HL-60/S4 treated with phorbol 12-myristate 13-acetate at 8.2 ng/mL for 4 days and 3 days (cell line): Measurements from ENCODE around the gene ACACA.

Experiments
- in situ Hi-C: fragments of 300-500 bp; cut with MboI; formaldehyde crosslinking; loops from 2 replicates; pipeline ENCODE4 v1.15.0; 2022; ENCODE audit warnings: low sequenced_read_pairs

ACACA gene

DNA sequence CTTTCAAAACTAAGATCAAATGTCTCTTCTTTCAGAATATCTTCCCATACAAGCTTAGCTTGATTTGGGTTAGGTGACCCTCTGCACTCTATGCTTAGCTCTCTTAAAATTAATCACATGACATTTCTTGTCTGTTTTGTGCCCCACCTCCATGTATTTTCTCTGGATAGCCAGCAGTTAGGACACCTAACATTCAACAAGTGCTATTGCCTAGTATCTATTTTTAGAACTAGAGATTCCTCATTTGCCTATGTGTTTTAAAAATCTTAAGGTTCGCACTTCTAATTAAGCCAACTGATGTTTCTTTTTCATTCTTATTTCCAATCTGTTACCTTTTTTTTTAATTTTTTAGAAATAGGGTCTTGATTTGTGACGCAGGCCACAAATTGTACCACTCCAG, 160.6 kb downstream of the ACACA start:
- in situ Hi-C loops = loop anchor here (25.0 kb wide), 1 partner anchor 609 kb away; no protein-coding TSS in a partner anchor

DNA sequence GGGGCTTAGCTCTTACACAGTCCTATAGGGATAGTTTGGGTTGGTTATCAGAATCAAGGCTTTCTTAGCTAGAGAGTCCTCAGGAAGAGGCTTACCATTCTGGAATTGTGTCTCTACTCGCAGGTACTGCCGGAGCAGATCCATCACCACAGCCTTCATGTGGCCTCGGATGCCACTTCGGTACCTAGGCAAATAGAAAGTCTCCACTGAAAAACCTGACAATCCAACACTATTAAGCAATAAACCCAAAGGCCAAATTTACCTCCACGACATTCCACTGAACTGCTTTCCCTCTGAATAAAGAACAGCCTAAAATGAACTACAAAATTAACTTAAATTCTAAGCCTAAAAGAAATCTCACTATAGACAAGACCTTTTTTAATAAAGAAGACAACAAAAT, 166.3 kb downstream of the ACACA start:
- in situ Hi-C loops = loop anchor here (25.0 kb wide), 1 partner anchor 603 kb away; no protein-coding TSS in a partner anchor

DNA sequence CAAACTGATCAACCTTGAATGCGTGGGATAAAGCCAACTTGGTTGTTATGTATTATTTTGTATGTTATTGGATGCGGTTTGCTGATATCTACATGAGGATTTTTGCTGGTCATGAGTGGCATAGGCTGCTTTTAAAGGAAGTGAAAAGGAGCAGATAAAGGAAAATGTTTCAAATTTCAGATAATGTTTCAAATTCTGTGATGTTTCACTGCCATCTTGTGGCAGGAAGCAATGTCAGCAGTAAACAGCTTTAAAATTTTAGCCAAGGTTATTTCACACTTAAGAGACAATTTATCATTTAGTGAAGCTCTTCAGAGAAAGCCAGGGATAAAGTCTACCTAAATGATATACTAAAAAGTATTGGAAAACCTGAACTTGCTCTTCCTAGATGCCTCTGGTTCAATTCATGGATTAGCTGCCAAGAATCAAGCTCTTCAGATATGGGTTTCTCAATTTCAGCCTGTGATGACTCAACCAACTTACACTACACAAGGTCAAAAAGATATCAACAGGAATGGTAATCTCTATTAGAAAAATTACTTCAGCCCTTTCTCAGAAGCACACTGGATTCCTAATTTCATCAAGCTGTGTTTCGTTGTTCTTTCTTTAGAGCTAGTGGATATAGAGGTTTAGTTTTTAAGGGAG, 166.8 kb downstream of the ACACA start:
- in situ Hi-C loops = loop anchor here (25.0 kb wide), 1 partner anchor 603 kb away; no protein-coding TSS in a partner anchor

DNA sequence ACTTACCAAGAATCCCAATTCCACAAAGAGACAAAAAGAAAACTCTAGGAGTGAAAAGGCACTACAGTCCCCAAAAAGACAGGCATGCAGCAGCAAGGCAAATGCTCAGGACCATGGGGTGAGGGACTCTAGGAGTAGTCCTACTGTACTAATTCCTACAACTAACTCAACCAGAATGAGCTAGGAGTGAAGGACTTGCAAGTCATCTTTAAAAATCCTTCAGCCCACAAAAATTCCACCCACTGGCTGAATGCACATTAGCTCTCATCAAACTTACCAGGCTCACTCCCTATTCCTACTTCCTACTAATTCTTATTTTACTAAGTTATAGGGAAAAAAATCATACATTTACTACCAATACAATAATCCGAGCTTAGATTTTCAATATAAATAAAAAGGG, 172.5 kb downstream of the ACACA start:
- in situ Hi-C loops = loop anchor here (25.0 kb wide), 1 partner anchor 597 kb away; no protein-coding TSS in a partner anchor

DNA sequence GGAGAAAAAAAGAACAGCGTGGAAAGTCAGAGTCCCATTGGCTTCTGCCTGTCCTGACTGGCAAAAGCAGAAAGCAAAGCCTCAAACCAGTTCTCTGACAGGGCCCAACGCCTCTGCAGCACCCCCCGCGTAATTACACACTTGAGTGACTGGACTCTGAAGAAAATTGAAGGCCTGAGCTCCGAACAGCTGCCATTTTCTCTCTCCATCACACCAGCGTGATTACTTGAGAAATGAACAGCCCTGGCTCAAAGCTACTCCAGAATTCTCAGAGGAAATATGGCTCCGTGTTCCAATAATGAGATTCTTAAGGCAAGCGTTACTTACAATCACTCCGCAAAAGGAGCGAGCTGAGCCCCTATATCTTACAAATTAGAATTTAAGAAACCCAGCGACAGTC, 173.6 kb downstream of the ACACA start:
- in situ Hi-C loops = loop anchor here (25.0 kb wide), 1 partner anchor 596 kb away; no protein-coding TSS in a partner anchor

DNA sequence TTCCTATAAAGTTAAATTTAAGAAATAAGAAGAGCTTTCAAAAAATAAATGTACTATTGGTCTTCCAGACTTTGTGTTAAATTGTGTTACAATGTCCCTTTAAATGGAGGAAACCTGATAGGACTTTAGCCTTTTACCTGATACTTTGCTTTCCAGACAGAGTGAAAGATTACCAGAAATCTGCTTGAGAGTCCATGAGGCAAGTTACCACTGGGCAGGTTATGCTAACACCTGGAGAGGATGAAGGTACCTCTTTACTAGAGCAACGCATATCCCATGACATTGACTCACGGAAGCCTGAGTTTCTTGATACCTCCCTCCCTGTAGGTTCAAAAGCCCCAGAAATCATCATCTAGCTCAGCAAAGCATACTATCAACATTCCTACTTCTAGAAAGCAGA, 174.7 kb downstream of the ACACA start:
- in situ Hi-C loops = loop anchor here (25.0 kb wide), 1 partner anchor 595 kb away; no protein-coding TSS in a partner anchor

DNA sequence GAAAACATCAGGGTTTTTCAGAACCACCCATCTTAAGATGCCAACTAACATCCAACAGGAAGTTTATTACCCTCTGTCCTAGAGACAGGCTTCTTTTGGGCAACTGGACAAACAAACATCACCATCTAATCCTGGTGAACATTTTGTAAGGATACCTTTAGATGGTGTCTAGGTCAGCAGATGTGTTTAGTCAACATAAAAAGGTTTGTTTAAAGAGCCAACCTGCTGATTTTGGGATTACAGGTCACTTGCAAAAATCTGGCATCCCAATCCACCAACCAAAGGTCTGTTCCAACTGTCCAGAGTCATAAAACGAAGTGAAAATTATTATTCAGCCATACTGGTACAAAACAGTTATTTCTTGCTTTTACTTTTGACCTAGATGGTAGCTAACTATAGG, 176.0 kb downstream of the ACACA start:
- in situ Hi-C loops = loop anchor here (25.0 kb wide), 1 partner anchor 593 kb away; no protein-coding TSS in a partner anchor

DNA sequence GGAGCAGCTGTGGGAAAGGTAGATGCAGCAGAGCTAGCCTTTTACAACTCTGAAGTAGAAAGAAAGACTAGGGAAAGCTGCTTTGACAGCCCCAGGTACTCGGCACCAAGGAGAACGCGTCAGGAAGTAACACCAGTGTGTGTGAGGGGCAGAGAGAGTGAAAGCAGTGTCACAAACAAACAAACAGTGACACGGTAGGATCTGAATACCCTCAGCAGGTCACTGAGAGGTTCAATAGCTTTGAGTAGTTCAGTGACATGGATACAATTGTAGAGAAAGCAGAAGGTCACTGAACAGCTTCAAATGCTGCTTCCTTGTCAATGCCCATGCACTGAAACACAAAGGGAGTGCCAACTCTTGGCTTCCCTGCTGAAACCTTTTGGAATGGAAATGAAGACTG, 181.2 kb downstream of the ACACA start:
- in situ Hi-C loops = loop anchor here (25.0 kb wide), 1 partner anchor 588 kb away; no protein-coding TSS in a partner anchor

DNA sequence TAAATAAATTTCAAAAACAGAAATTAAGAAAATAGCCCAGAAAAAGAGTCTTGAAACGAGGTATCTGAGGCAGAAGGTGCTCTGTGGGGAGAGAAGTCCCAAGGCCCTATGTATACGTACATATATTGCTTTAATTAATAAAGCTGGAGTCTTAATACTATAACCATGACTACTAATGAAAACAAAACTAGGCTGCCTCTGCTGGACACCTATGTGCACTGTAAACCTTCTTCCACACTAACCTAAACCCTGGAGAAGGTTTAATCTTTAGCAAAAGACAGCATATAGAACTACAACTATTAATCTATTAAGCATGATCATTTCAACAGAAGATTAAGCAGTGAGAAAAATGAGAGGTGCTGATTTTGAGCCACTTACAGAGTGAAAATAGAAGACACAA, 184.8 kb downstream of the ACACA start:
- in situ Hi-C loops = no loop called here

DNA sequence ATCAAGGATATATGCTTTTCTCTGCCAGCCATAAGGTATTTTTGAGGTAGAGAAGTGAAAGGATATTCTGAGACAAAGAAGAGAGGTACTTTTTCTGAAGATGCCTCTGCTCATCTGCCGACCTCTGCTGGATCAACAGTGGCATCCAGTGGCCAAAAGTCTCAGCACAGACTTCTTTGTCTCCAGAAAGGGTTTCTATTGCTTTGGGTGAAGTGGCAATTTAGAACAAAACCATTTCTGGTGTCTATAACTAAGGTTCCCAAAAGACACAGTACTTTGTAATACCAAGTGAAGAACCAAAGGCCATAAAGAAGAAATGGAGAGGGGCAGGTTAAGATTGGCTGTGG, 186.1 kb downstream of the ACACA start:
- in situ Hi-C loops = no loop called here

DNA sequence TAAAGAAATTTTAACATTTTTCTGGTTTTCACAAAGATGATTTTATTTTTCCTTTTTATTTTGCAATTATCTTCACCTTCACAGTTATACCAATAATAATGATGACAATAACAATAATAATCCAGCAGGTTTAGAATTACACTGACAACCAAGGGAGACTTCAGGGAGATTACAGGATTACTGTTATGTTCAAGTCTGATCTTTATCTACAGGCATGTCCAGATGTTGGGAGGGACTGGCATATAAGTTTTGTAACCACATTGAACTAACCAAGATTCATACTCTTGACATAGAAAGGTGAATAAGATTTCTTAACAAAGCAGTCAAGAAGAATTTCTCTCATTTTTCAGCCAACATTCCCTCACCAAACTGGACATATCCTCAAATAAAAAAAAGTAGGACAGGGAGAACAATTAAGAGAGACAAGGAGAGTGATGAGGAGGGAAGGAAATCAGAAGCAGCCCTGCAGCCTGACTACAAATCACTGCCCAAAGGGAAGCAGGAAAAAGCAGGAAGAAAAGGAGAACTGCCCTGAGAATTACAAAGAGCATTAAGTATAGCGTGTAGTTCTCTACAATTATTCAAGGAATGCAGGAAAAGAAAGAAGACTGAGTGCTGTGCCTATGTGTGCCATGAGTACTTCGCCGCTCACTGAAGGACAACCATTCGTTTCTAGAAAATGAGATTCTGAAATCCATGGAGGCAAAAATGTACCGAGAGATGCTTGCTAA, 186.6 kb downstream of the ACACA start:
- in situ Hi-C loops = no loop called here

DNA sequence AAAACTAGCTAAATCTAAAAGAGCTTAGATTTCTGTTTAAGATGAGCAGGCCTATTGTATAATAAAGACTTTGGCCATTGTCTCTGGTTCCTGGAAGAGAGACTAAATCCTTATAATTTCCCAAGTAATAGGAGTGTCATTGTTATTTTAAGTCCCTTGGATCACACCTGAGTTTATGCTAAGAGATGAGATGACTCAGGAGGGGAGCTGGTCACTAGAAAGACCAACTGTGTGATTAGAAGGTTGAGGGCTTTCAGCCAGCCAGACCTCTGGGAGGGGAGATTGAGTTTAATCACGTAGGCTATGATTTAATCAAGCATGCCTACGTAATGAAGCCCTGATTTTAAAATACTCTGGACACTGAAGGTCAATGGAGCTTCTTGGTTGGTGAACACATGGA, 187.8 kb downstream of the ACACA start:
- in situ Hi-C loops = no loop called here

DNA sequence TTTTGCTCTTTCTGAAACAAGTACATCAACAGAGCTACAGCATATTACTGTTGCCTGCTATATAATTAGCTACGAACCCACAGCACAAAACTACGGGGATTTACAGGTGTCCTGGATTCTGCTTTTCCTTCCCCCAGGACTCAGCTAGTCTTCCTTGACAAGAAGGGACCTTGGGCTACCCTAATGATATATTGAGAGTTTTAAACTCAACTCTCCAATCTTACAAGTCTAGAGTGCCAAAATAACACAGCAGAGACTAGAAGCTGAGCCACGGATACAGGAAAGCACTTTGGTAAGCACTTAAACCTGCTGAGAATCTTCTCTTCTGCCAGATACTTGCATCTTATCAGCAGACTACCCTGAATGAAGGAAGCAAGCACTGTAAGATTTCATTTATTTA, 192.2 kb downstream of the ACACA start:
- in situ Hi-C loops = no loop called here

DNA sequence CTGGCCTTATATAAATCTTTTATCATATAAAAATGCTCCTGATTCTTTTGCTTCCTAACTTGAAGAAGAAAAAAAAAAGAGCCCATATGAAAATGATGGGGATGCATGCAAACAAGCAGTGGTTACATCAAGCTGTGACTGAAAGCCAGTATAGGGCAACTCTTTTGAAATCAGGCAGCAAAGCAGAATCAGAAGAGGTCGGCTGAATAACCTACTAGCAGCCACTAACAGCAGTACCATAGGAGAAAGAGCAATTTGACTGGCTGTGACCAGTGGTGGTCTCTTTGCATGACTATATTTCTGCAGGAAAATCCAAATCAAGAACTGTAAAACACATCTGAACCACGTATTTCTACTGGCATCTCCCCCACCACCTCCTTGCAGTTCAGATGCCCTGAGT, 192.7 kb downstream of the ACACA start:
- in situ Hi-C loops = no loop called here

DNA sequence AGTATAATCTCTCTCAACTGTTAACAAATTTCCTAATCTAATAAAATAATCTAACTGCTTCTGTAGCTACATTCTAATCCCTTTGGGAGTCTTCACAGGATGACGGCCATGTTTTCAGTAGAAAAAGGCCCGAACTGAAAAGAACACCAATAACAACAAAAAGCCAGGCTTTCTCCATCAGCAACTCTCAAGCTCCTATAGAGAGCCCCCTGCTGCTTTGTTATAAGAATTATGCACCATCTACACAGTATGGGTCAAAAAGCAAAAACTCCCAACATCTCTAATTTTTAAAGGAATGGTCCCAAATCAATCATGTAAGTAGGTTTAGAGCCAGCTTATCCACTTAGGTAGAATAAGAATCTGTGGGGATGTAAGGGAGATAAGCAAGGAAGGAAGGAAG, 194.5 kb downstream of the ACACA start:
- in situ Hi-C loops = no loop called here

DNA sequence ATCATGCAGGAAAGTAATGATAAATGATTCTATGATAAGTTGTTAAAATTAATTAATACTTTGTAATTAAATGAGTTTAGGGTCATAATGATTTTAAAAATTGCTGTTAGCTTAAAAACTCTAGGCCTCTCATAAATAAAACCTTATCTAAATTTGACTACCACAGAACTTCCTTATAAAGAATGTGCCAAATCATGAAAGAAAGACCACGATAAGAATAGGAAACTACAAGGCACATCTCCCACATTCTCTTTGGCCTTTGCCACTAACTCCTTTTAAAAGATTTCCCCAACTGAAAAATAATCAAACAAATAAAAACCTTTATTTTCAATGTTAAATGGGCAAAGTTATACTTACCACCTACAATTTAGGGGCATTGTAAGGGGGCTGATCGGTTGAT, 195.5 kb downstream of the ACACA start:
- in situ Hi-C loops = no loop called here

DNA sequence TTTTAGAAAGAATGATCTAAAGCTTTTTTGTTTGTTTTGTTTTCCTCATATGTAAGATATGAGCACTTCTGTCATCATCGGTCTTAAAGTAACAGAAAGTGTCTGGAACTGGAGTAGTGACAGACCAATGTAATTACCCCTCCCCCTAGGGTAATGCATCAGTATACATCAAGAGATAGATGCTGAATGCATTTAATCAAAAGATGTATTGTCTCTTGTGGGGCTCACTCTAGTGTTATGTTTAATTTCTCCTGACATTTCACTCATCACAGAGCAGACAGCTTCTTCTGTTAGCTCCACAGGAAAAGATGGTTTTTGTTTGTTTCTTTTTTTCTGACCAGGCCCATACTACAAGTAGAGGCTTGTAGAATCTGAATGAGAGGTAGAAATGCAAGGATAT, 199.5 kb downstream of the ACACA start:
- in situ Hi-C loops = no loop called here

DNA sequence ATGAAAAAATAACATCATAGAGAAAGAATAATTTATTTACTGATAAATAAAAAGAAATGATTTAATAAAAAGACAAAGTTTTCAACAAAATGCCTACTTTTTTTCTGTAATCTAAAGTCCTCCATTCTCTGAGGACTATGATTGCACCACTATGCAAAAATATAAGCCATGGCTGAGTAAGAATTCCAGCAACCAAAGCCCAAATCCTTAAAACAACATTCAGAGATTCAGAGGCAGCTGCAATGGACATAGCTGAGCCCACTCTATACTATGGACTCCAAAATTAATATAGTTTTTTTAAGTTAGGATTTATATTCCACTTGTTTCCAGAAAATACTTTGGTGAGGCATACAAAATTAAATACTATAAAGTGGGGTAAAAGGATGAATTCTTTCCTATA, 200.3 kb downstream of the ACACA start:
- in situ Hi-C loops = no loop called here

DNA sequence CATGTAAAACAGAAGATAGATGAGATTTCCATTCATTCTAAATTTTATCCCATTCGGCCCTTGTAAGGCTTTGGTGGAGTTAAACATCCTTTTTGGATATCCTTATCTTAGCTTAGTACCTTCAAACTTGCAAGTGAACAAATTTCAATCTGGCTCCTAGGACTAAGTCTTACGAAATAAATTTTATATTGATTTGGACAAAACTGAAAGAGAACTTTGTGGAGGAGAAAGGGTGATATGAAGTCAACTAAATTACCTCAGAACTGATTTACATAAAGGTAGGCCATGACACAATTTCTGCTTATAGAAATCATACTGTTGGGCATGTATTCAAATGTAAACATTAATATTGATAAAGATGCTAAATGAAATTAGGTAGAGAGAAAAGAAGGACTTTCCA, 206.1 kb downstream of the ACACA start:
- in situ Hi-C loops = no loop called here

DNA sequence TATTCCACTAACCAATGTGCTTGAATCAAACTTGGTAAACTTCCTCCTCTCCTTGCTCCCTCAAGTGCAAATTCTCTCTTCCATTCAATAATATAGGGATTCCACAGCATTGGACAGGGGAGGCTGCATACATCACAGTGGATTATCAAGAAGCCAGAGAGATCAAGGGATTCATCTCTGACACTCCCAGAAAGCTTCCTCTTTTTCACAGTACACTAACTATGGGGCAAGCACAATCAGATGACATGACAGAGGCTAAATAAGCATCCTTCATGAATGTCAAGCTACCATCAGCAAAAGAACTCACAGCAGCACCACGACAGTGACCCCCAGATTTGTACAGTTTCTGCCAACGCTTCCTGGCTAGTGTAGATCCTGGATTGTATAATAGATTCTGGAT, 209.3 kb downstream of the ACACA start:
- in situ Hi-C loops = no loop called here

DNA sequence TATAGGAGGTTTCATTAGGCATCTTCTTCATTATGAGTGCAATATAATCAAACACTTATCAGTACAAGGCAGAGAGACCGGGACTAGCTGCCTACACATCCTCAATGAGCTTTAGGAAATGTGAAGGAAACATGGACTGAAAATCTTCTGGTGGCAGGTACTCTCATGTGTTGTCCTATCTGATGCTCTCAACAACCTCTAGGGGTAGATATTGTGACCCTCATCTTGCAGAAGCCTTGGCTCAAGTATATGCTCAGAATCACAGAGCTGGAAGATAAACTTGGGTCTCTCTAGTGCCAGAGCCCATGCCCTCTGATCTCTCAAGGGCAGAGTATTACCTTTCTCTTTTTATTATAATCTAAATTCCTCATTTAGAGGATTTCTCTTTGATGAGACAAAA, 212.4 kb downstream of the ACACA start:
- in situ Hi-C loops = no loop called here

DNA sequence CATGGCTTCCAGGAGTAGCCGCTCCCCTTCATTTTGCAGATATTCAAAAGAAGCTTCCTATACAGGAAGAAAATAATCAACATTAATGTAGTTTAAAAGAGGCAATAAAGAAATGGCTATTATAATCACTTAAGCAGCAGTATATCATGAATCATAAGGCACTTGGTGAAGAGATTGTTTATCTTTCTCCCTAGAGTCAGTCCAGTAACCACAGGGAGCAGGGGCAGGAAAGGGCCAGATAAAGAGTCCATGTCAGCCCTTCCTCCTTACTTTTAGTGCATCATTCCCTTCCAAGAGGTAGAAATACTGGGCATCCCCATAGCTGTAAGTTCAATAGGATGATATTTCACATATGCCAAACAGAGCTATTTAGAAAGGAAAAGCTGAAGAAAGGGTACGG, 215.4 kb downstream of the ACACA start:
- in situ Hi-C loops = no loop called here
